DOHH2 (cell line): ENCODE measurements around the gene PLPPR1.

Experiments used
- CTCF ChIP-seq: fragments of 200-600 bp; sonication (generic); IDR thresholded peaks from one replicate; pipeline ENCODE4 v1.5.1; 2014; ENCODE audit warnings: antibody characterized with exemption, mild to moderate bottlenecking, low read depth, low read length; ENCODE audit not compliant: poor library complexity, severe bottlenecking
- EZH2phosphoT487 ChIP-seq: fragments of 200-600 bp; sonication (generic); IDR thresholded peaks from 2 replicates; pipeline ENCODE4 v1.6.1; 2017; ENCODE audit warnings: borderline replicate concordance, mild to moderate bottlenecking, antibody characterized with exemption, low read length, moderate library complexity, mixed read lengths

GRCh38 chr9:101197026-101197425, 168.5 kb downstream of the PLPPR1 start:
- TF ChIP-seq CTCF (no peak), EZH2phosphoT487 (no peak)
